ENCODE data around the gene RBM19.
"Not testable (repeated sequence)": the region's sequence is repeated elsewhere in the genome, so short reads cannot be mapped to it uniquely, and the experiment has no call there.

The RBM19 gene

GRCh38 chr12:113930249-113930648 lies 35.9 kb downstream of the RBM19 start:
- no peak for DNase-seq

GRCh38 chr12:113929312-113929989 lies 36.7 kb downstream of the RBM19 start:
- no peak for DNase-seq

- no peak for DNase-seq
Measured at GRCh38 chr12:113926788-113927187, 39.3 kb downstream of the RBM19 start.

GRCh38 chr12:113924341-113924740 lies 41.8 kb downstream of the RBM19 start:
- DNase-seq: no peak

GRCh38 chr12:113923251-113923650 lies 42.9 kb downstream of the RBM19 start:
- DNase-seq: no peak

GRCh38 chr12:113921430-113921829 lies 44.7 kb downstream of the RBM19 start:
- DNase-seq: no peak

- no peak for DNase-seq
Measured at GRCh38 chr12:113919791-113920190, 46.3 kb downstream of the RBM19 start.

GRCh38 chr12:113918306-113918705 lies 47.8 kb downstream of the RBM19 start:
- no peak for DNase-seq

- DNase-seq: no peak
Measured at GRCh38 chr12:113917393-113917792, 48.7 kb downstream of the RBM19 start.

GRCh38 chr12:113914806-113915205 lies 51.3 kb downstream of the RBM19 start:
- no peak for DNase-seq

GRCh38 chr12:113914176-113914575 lies 51.9 kb downstream of the RBM19 start:
- no peak for DNase-seq

- peak; percentile 85 for DNase-seq
Measured at GRCh38 chr12:113912760-113913329, 53.3 kb downstream of the RBM19 start.

- DNase-seq: no peak
Measured at GRCh38 chr12:113911971-113912759, 54.0 kb downstream of the RBM19 start.

- no peak for DNase-seq
Measured at GRCh38 chr12:113910751-113911272, 55.3 kb downstream of the RBM19 start.

GRCh38 chr12:113909776-113910420 lies 56.2 kb downstream of the RBM19 start:
- no peak for DNase-seq

- no peak for DNase-seq
Measured at GRCh38 chr12:113908584-113909100, 57.5 kb downstream of the RBM19 start.

GRCh38 chr12:113907446-113908180 lies 58.5 kb downstream of the RBM19 start:
- DNase-seq: no peak

- DNase-seq: no peak
Measured at GRCh38 chr12:113906411-113907200, 59.5 kb downstream of the RBM19 start.

- no peak for DNase-seq
Measured at GRCh38 chr12:113905829-113906228, 60.3 kb downstream of the RBM19 start.

GRCh38 chr12:113903381-113903863 lies 62.7 kb downstream of the RBM19 start:
- DNase-seq: no peak

- DNase-seq: not testable (repeated sequence)
Measured at GRCh38 chr12:113901319-113901718, 64.8 kb downstream of the RBM19 start.

All from DMS53 (cell line).